ENCODE results near the gene DHX16.

- TF ChIP-seq EZH2 (IDR thresholded peaks at IDR 0.05; ENCODE audit: insufficient read depth, poor library complexity, severe bottlenecking) (no peak), EZH2phosphoT487 (IDR thresholded peaks at IDR 0.05; ENCODE audit: insufficient read depth, low read depth) (no peak)
Measured at GRCh38 chr6:30647242-30648116, 25.3 kb downstream of the DHX16 start.
